ENCODE measurements around the gene FAP. TPM values are rescaled to one million over a fixed set of nuclear protein-coding genes. Genes with fewer than 3 reads are reported as not detected.

FAP gene
- total and polyA plus RNA-seq, 2 experiments from 2014 or later: 200 to 269 TPM

- Histone ChIP-seq H4K20me1 (ENCODE audit: insufficient read depth) (no peaks in the 10 kb centered on the region), H2AFZ (no peak overlapping the region), H3K9me2 (ENCODE audit: insufficient read depth) (no peaks in the 10 kb centered on the region), H3K9me3 (ENCODE audit: low read depth) (no peaks in the 10 kb centered on the region), H3K36me3 (ENCODE audit: low read depth) (no peaks in the 10 kb centered on the region), H3K4me1 (ENCODE audit: insufficient read depth) (peaks cover under 1% of the 10 kb centered on the region), H3K79me2 (ENCODE audit: insufficient read depth) (no peaks in the 10 kb centered on the region), H3K27me3 (replicated peaks; ENCODE audit: insufficient read depth) (no peaks in the 10 kb centered on the region), H3F3A (ENCODE audit: insufficient read depth) (0 out of 2 replicates have a peak, but pooled peaks cover under 1% of the 10 kb centered on the region), H3K9ac (no peak overlapping the region), H3K27ac (no peak overlapping the region), H3K4me3 (no peak overlapping the region), H3K4me2 (ENCODE audit: unreplicated experiment) (no peak overlapping the region)
- WGBS, 2 experiments (ENCODE audit: low coverage in 1 of 2, low lambda C conversion rate in 2 of 2, missing lambda C conversion rate in 2 of 2): 96 to 98% methylated on average over 4 of the region's 4 CpGs
- DNase-seq: no peak
- in situ Hi-C loops (cut with MboI): no loop called here
- no peak for TF ChIP-seq EZH2phosphoT487 (IDR thresholded peaks at IDR 0.05; ENCODE audit: insufficient read depth, low read depth)
- no peak for TF ChIP-seq EZH2 (IDR thresholded peaks at IDR 0.05; ENCODE audit: insufficient read depth, poor library complexity, severe bottlenecking)
Measured at GRCh38 chr2:162277381-162277780, 34.1 kb upstream of the FAP start.

- 90 to 91% methylated on average over 1 of the region's 1 CpG for WGBS, 2 experiments (ENCODE audit: low coverage in 1 of 2, low lambda C conversion rate in 2 of 2, missing lambda C conversion rate in 2 of 2)
- H3K9me2 ChIP-seq (ENCODE audit: insufficient read depth): no peaks in the 10 kb centered on the region
- H3K36me3 ChIP-seq (ENCODE audit: low read depth): no peaks in the 10 kb centered on the region
- no peaks in the 10 kb centered on the region for H3K9me3 ChIP-seq (ENCODE audit: low read depth)
- H3K4me2 ChIP-seq (ENCODE audit: unreplicated experiment): no peak overlapping the region
- DNase-seq: no peak
- no peak overlapping the region for H2AFZ ChIP-seq
- H3K27ac ChIP-seq: no peak overlapping the region
- no peaks in the 10 kb centered on the region for H3F3A ChIP-seq (ENCODE audit: insufficient read depth)
- no peaks in the 10 kb centered on the region for H4K20me1 ChIP-seq (ENCODE audit: insufficient read depth)
- in situ Hi-C loops (cut with MboI): no loop called here
- H3K4me3 ChIP-seq: no peak overlapping the region
- no peaks in the 10 kb centered on the region for H3K27me3 ChIP-seq (replicated peaks; ENCODE audit: insufficient read depth)
- no peaks in the 10 kb centered on the region for H3K79me2 ChIP-seq (ENCODE audit: insufficient read depth)
- TF ChIP-seq EZH2 (IDR thresholded peaks at IDR 0.05; ENCODE audit: insufficient read depth, poor library complexity, severe bottlenecking): no peak
- no peak for TF ChIP-seq EZH2phosphoT487 (IDR thresholded peaks at IDR 0.05; ENCODE audit: insufficient read depth, low read depth)
- H3K4me1 ChIP-seq (ENCODE audit: insufficient read depth): peaks cover 6% of the 10 kb centered on the region
- no peak overlapping the region for H3K9ac ChIP-seq
Measured at GRCh38 chr2:162267996-162268395, 24.8 kb upstream of the FAP start.

DNA sequence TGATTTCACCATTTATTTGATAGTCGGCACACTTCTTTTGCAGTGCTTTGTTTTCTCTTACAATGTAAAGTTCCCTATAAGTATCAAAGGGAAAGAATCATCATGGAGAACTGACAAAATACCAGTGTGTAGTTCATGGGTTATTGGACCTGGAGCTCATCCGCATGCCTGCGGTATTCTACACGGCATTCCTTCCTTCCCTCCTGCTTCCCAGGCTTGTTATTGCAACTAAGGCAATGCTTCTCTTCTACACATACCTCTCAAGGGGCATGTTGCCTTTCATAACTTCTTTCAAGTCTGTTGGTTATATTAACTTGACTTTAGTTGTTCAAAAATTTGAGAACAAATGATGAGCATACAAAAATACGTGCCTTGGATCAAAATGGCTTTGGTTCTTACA, 24.3 kb upstream of the FAP start:
- Histone ChIP-seq H2AFZ (no peak overlapping the region), H3K4me3 (no peak overlapping the region), H3K9me3 (ENCODE audit: low read depth) (no peaks in the 10 kb centered on the region), H3K27ac (no peak overlapping the region), H3K4me2 (ENCODE audit: unreplicated experiment) (no peak overlapping the region), H3K9ac (no peak overlapping the region), H3K36me3 (ENCODE audit: low read depth) (no peaks in the 10 kb centered on the region), H3K79me2 (ENCODE audit: insufficient read depth) (no peaks in the 10 kb centered on the region), H3K4me1 (ENCODE audit: insufficient read depth) (peaks cover 6% of the 10 kb centered on the region), H3K27me3 (replicated peaks; ENCODE audit: insufficient read depth) (no peaks in the 10 kb centered on the region), H4K20me1 (ENCODE audit: insufficient read depth) (no peaks in the 10 kb centered on the region), H3K9me2 (ENCODE audit: insufficient read depth) (no peaks in the 10 kb centered on the region), H3F3A (ENCODE audit: insufficient read depth) (no peaks in the 10 kb centered on the region)
- no peak for DNase-seq
- in situ Hi-C loops (cut with MboI): no loop called here
- WGBS, 2 experiments (ENCODE audit: low coverage in 1 of 2, low lambda C conversion rate in 2 of 2, missing lambda C conversion rate in 2 of 2): 79 to 88% methylated on average over 5 of the region's 5 CpGs
- TF ChIP-seq EZH2 (IDR thresholded peaks at IDR 0.05; ENCODE audit: insufficient read depth, poor library complexity, severe bottlenecking): no peak
- TF ChIP-seq EZH2phosphoT487 (IDR thresholded peaks at IDR 0.05; ENCODE audit: insufficient read depth, low read depth): no peak

- no peaks in the 10 kb centered on the region for H3K9me2 ChIP-seq (ENCODE audit: insufficient read depth)
- no peak overlapping the region for H2AFZ ChIP-seq
- no peak for DNase-seq
- H4K20me1 ChIP-seq (ENCODE audit: insufficient read depth): no peaks in the 10 kb centered on the region
- H3K4me2 ChIP-seq (ENCODE audit: unreplicated experiment): no peak overlapping the region
- no peak for TF ChIP-seq EZH2 (IDR thresholded peaks at IDR 0.05; ENCODE audit: insufficient read depth, poor library complexity, severe bottlenecking)
- TF ChIP-seq EZH2phosphoT487 (IDR thresholded peaks at IDR 0.05; ENCODE audit: insufficient read depth, low read depth): no peak
- H3K27ac ChIP-seq: no peak overlapping the region
- no peaks in the 10 kb centered on the region for H3K79me2 ChIP-seq (ENCODE audit: insufficient read depth)
- H3K36me3 ChIP-seq (ENCODE audit: low read depth): no peaks in the 10 kb centered on the region
- peaks cover 7% of the 10 kb centered on the region for H3F3A ChIP-seq (ENCODE audit: insufficient read depth)
- no peak overlapping the region for H3K9ac ChIP-seq
- H3K9me3 ChIP-seq (ENCODE audit: low read depth): no peaks in the 10 kb centered on the region
- H3K4me1 ChIP-seq (ENCODE audit: insufficient read depth): peaks cover 13% of the 10 kb centered on the region
- 92 to 94% methylated on average over 1 of the region's 1 CpG for WGBS, 2 experiments (ENCODE audit: low coverage in 1 of 2, low lambda C conversion rate in 2 of 2, missing lambda C conversion rate in 2 of 2)
- no peaks in the 10 kb centered on the region for H3K27me3 ChIP-seq (replicated peaks; ENCODE audit: insufficient read depth)
- in situ Hi-C loops (cut with MboI): no loop called here
- H3K4me3 ChIP-seq: no peak overlapping the region
Measured at GRCh38 chr2:162266460-162266760, 23.2 kb upstream of the FAP start.

Data from GM23248 (cell line).